Tibial artery (tissue), 4 donors: Measurements from ENCODE around the gene MAPK8.

Experiments
- DNase-seq, 2 donors: peaks; one replicate each; pipeline ENCODE4 v3.0.0-alpha.2; 2019
- H3K27ac ChIP-seq, 2 donors: fragments of 200-600 bp; sonication (generic) in 1 of 2; 1 replicate in 1 of 2; 2 replicates in 1 of 2; pipeline ENCODE4 v1.5.1; 2018 to 2019; ENCODE audit warnings: mild to moderate bottlenecking in 1 of 2
- H3K27me3 ChIP-seq, 2 donors: fragments of 200-600 bp; sonication (generic) in 1 of 2; one replicate each; pipeline versions ENCODE4 v1.5.1 to v1.6.0; 2016 to 2019
- H3K36me3 ChIP-seq, 3 donors: fragments of 200-600 bp; sonication (generic) in 2 of 3; one replicate each; pipeline ENCODE4 v1.5.1; 2016 to 2019; ENCODE audit warnings: mild to moderate bottlenecking in 2 of 3
- H3K4me1 ChIP-seq, 4 donors: fragments of 200-600 bp; sonication (generic) in 2 of 4; 1 replicate in 3 of 4; 2 replicates in 1 of 4; pipeline ENCODE4 v1.5.1; 2016 to 2019
- H3K4me3 ChIP-seq, 2 donors: fragments of 200-600 bp; sonication (generic) in 1 of 2; 1 replicate in 1 of 2; 2 replicates in 1 of 2; pipeline ENCODE4 v1.5.1; 2018 to 2019; ENCODE audit warnings: mild to moderate bottlenecking in 2 of 2
- H3K9me3 ChIP-seq, 3 donors: fragments of 200-600 bp; sonication (generic) in 1 of 3; one replicate each; pipeline ENCODE4 v1.5.1; 2016 to 2019
- CTCF ChIP-seq, 2 experiments: fragments of 200-600 bp in 1 of 2; fragments of 450-650 bp in 1 of 2; IDR thresholded peaks; one replicate each; pipeline ENCODE4 v1.5.1; 2017 to 2019; ENCODE audit warnings: antibody characterized with exemption in 2 of 2, mild to moderate bottlenecking in 1 of 2, moderate library complexity in 1 of 2
- intact Hi-C: fragments of 100-400 bp; cut with DNase I; formaldehyde crosslinking; loops from one replicate; pipeline ENCODE4 v1.15.0; 2023; ENCODE audit warnings: low total_unique reads

The MAPK8 gene

DNA sequence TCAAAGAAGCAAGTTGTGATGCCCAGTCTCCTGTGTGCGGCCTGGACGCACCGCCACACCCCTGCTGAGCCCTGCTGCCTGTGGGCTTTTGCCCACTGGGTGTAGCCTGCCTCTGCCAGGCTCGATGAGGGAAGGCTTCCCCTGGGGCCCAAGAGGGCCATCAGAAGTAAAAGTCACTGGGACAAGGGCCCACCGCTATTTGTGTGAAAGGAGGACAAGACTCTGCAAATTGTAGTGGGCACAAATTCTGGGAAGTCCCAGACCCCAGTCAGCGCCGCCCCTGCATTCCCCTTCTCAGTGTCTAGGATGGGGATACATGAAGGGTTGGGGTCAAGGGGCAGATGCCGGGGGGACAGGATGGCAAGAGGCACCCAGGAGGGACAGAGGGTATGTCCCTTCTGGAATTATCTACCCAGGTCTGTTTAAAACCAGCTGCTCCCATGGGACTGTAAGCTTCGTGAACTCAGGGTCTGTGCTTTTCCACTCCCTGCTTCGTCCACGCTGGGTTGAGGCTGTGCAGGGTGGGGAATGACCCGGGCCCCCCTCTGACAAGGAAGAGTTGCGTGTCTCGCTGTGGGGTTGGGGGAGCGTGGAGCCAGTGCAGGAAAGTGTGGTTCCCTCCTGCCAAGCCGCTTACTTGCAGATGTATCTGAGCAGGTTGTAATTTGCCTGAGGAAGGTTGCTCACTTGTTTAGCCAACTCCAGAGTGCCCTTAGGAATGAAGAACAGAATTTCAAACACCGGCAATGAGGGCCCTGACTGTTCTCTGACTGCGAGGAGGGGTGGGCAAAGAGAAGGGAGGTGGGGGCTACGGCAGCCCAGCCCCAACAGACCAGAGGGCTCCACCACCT, 147.2 kb downstream of the MAPK8 start:
- intact Hi-C loops = no loop called here
- no peaks in the 10 kb centered on the region for H3K4me1 ChIP-seq
- H3K4me3 ChIP-seq = no peak overlapping the region
- H3K27ac ChIP-seq = no peak overlapping the region
- TF ChIP-seq CTCF (IDR thresholded peaks at IDR 0.05) = no peak
- H3K36me3 ChIP-seq = peaks cover 0 to 13% (median 0%) of the 10 kb centered on the region in 3 donors
- H3K27me3 ChIP-seq = no peaks in the 10 kb centered on the region
- DNase-seq = peak in 1 of 2 donors; percentile 58
- no peaks in the 10 kb centered on the region for H3K9me3 ChIP-seq

- no peak overlapping the region for H3K27ac ChIP-seq
- H3K4me3 ChIP-seq = no peak overlapping the region
- H3K4me1 ChIP-seq = no peaks in the 10 kb centered on the region
- no peaks in the 10 kb centered on the region for H3K27me3 ChIP-seq
- H3K9me3 ChIP-seq = no peaks in the 10 kb centered on the region
- peaks cover 0 to 13% (median 0%) of the 10 kb centered on the region in 3 donors for H3K36me3 ChIP-seq
- peak in 1 of 2 donors; percentile 57 for DNase-seq
- no peak for TF ChIP-seq CTCF (IDR thresholded peaks at IDR 0.05)
- intact Hi-C loops = no loop called here
Observed at GRCh38 chr10:48454302-48455054, 148.0 kb downstream of the MAPK8 start.

GRCh38 chr10:48455055-48455391, 148.5 kb downstream of the MAPK8 start:
- no peak for DNase-seq
- H3K9me3 ChIP-seq = no peaks in the 10 kb centered on the region
- no peak overlapping the region for H3K27ac ChIP-seq
- no peaks in the 10 kb centered on the region for H3K27me3 ChIP-seq
- peaks cover 0 to 12% (median 0%) of the 10 kb centered on the region in 3 donors for H3K36me3 ChIP-seq
- intact Hi-C loops = no loop called here
- no peak for TF ChIP-seq CTCF (IDR thresholded peaks at IDR 0.05)
- H3K4me3 ChIP-seq = no peak overlapping the region
- no peaks in the 10 kb centered on the region for H3K4me1 ChIP-seq

GRCh38 chr10:48455392-48456151, 149.1 kb downstream of the MAPK8 start:
- DNase-seq = peak in 1 of 2 donors; percentile 62
- Histone ChIP-seq H3K27ac (no peak overlapping the region), H3K4me3 (no peak overlapping the region), H3K36me3 (peaks cover 0 to 8% (median 0%) of the 10 kb centered on the region in 3 donors), H3K27me3 (no peaks in the 10 kb centered on the region), H3K9me3 (no peaks in the 10 kb centered on the region), H3K4me1 (no peaks in the 10 kb centered on the region)
- TF ChIP-seq CTCF (IDR thresholded peaks at IDR 0.05) = no peak
- intact Hi-C loops = no loop called here

GRCh38 chr10:48456361-48456804, 149.9 kb downstream of the MAPK8 start:
- Histone ChIP-seq H3K9me3 (no peaks in the 10 kb centered on the region), H3K4me3 (no peak overlapping the region), H3K27ac (no peak overlapping the region), H3K27me3 (no peaks in the 10 kb centered on the region), H3K4me1 (no peaks in the 10 kb centered on the region), H3K36me3 (peaks cover 0 to 8% (median 0%) of the 10 kb centered on the region in 3 donors)
- DNase-seq = peak; percentile 71 to 79
- intact Hi-C loops = no loop called here
- TF ChIP-seq CTCF (IDR thresholded peaks at IDR 0.05) = no peak
